NCI-H187 treated with DMSO at 0.1 percent for 48 hours (cell line): Measurements from ENCODE around the gene ZNF385B.
"Not testable (repeated sequence)": the region's sequence is repeated elsewhere in the genome, so short reads cannot be mapped to it uniquely, and the experiment has no call there.

Experiments
- DNase-seq: peaks from one replicate; lab custom pipeline; 2025; lab: John Stamatoyannopoulos, UW

The ZNF385B gene

DNA sequence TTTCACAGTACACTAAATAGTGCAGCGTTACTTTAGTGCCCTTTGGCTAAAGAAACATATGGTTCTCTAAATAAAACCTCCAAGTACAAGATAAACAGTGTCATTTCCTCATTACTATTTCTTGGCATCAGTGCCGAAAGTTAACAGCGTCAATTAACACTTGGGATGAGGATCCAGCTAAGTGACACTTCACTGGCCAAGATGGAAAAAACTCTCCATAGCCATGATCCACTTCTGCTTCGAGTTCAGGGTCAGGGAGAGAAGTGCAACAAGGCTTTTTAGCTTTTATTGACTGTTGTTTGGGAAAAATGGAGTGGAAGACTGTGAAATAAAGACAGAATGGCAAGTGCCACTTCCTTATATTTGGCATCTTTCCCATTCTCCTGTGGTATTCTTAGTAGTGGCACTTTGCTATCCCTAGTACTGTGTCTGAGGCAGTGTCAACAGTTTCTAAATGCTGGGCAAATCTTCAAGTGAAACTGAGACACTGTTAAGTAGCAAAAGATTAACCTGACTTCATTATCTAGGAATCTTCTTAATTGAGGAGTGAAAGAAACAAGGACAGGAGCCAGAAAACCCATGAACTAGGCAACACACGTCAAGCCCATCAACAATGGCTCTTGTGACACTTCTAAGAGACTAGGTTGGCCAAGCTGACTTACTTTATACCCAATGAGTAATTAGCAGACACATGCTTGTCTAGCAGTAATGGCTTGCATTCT is 374.2 kb downstream of the ZNF385B start:
- peak; percentile 17 for DNase-seq

DNA sequence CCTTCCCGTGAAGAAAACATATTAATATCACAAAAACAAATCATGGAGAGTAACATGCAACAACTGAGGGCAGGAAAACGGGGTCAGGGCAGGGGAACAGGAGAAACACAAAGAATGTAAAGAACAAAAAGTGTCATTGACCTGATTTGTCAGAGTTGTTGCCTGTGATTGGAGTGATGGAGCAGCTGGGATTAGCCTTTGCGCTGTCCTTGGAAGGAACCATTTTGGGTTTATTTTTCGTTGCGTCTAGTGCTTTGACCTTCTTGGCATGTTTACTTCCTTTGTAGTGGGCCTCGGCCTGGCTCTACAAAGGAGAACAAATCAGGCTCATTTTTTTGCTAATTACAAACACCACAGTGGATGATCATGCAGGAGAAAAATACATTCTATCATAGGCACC is 378.3 kb downstream of the ZNF385B start:
- DNase-seq = no peak

DNA sequence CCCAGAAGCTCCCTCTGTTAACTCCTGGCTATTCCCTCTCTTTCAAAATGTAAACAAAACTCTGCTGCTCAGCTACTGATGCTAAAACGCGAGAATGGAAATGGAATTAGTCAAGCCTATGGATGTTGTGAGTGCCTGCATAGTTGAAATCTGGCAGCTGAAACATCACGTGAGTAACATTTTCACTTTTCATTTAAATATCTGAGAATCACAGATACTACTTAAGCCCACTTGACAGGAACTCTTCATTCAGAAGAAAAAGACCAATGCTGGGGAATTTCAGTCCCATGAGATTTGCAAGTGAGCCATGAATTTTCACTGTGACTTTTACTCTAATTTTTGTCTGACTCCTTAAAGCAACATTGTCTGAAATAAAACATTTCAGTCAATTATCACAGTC is 381.5 kb downstream of the ZNF385B start:
- DNase-seq = no peak

- no peak for DNase-seq
Observed at GRCh38 chr2:179478771-179479170, 382.6 kb downstream of the ZNF385B start.

DNA sequence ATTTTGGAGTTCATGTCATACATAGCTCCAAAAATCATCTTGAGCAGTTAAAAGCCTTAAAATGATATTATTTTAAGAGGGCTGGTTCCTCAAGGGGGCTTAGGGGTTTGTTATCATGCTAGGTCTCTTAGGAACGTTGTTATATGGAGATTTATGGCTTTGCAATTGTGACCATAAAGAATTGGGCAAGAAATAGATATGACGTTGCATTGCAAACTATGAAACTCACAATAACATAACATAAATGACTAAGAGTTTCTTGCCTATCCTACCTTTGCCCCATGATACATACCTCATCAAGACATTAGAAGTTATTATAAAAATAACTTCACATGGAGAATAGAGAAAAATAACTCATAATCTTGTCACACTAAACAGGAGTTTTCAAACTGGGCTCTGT is 390.4 kb downstream of the ZNF385B start:
- no peak for DNase-seq

DNA sequence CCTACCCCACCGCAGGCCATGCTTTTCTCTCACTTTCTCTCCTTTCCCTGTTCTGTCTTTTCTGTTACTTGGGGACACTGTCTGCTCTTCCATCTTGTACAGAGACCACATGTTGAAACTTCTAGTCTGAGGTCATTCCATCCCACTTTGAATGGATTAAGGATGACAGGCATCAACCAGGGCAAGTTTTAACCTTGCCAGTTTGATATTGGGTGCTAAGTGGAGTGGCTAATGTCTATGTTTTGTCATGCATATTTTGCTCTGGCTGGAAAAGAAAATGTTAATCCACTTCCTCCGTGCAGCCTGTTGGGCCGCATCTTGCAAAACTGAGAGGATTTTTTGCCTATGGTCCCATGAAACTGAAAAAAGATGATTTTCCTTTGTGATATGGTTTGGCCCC is 391.3 kb downstream of the ZNF385B start:
- no peak for DNase-seq

GRCh38 chr2:179467960-179468359 is 393.5 kb downstream of the ZNF385B start:
- no peak for DNase-seq

- DNase-seq = no peak
Observed at GRCh38 chr2:179467111-179467510, 394.3 kb downstream of the ZNF385B start.

GRCh38 chr2:179461420-179461819 is 400.0 kb downstream of the ZNF385B start:
- no peak for DNase-seq

- DNase-seq = no peak
Observed at GRCh38 chr2:179460181-179460929, 401.1 kb downstream of the ZNF385B start.

- not testable (repeated sequence) for DNase-seq
Observed at GRCh38 chr2:179458113-179458512, 403.3 kb downstream of the ZNF385B start.

GRCh38 chr2:179455824-179456223 is 405.6 kb downstream of the ZNF385B start:
- no peak for DNase-seq

- DNase-seq = no peak
Observed at GRCh38 chr2:179455172-179455524, 406.3 kb downstream of the ZNF385B start.

DNA sequence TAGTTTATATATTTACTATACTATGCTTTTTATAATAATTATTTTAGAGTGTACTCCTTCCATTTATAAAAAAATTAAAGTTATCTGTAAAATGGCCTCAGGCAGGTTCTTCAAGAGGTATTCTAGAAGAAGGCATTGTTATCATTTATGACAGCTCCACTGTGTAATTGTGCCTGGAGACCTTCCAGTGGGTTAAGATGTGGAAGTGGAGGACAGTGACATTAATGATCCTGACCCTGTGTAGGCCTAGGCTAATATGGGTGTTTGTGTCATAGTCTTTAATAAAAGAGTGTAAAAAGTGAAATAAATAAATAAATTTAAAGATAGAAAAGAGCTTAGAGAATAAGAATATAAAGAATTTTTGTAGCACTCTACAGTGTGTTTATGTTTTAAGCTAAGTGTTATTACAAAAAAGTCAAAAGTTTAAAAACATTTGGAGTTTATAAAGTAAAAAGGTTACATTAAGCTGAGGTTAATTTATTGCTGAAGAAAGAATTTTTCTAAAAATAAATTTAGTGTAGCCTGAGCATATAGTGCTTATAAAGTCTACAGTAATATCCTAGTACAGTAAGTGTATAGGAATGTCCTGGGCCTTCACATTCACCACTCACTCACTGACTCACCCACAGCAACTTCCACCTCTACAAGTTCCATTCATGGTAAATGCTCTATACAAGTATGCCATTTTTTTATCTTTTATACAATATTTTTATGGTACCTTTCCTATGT is 406.8 kb downstream of the ZNF385B start:
- no peak for DNase-seq

- no peak for DNase-seq
Observed at GRCh38 chr2:179449010-179449409, 412.4 kb downstream of the ZNF385B start.

GRCh38 chr2:179447839-179448447 is 413.5 kb downstream of the ZNF385B start:
- no peak for DNase-seq

- no peak for DNase-seq
Observed at GRCh38 chr2:179447421-179447820, 414.0 kb downstream of the ZNF385B start.

DNA sequence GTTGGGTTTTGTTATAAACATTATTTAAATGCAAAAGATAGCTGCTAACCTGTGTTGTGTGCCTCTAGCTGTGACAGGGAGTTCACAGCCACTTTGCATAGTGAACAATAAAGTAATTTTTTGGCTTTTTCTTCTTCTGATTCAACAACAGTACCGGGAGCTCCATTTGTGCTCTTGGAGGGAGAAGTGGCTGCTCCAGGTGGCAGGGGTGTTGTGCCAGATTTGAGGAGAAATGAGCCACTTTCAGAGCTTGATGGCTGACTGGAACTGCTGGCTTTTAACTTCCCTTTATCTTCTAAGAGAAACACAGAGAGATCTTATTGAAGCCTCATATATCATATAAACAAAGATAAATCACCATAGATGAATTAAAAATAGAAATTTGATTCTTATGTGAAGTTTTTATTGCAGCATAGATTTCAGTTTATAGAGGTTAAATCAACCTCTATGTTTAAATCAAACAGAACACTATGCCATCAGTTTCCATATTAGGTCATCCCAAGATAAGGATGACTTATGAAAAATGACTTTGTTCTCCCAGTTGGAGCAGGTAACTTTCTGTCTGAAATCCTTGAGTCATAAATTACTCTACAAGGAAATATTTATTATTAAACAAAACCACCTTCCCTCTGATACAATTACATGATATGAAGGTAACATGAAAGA is 414.8 kb downstream of the ZNF385B start:
- no peak for DNase-seq

- DNase-seq = no peak
Observed at GRCh38 chr2:179444056-179444455, 417.4 kb downstream of the ZNF385B start.

- no peak for DNase-seq
Observed at GRCh38 chr2:179443180-179443579, 418.2 kb downstream of the ZNF385B start.

GRCh38 chr2:179442206-179442605 is 419.2 kb downstream of the ZNF385B start:
- no peak for DNase-seq

DNA sequence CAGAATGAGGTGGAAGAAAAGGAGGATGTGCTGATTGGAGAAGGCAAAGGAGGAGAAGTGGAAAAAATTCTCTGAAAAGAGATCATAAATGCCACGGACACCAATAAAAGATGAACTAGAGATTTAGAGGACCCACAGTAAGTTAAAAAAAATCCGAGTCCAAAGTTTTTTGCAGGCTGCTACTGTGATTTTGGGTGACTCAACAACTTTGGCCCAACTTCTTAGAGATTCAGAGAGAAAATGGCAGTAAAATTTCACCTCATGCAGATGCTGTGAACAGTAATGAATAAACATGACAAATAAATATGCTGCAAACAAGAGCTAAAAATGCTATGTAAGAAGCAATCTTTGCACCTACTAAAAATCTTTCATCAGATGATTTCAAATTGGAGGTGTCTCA is 419.9 kb downstream of the ZNF385B start:
- DNase-seq = no peak
